Measurements from ENCODE around the gene BICRA.

GRCh38 chr19:47587295-47587694, 21.6 kb upstream of the BICRA start:
- no peak for TF ChIP-seq POLR2AphosphoS5 (IDR thresholded peaks at IDR 0.05; ENCODE audit: insufficient read depth in 1 of 2, low read depth in 1 of 2)
- no peak for TF ChIP-seq CTCF (IDR thresholded peaks at IDR 0.05)
- TF ChIP-seq POLR2A (IDR thresholded peaks at IDR 0.05): no peak

All from vagina (tissue), 2 donors.